HEK293T (cell line): ENCODE data around the gene BRPF1.

ENCODE experiments used
- ARNT ChIP-seq: fragments of 450-650 bp; IDR thresholded peaks from 2 replicates; pipeline ENCODE4 v1.6.1; 2017; ENCODE audit warnings: mild to moderate bottlenecking
- BHLHE40 ChIP-seq: fragments of 450-650 bp; IDR thresholded peaks from 2 replicates; pipeline ENCODE4 v1.6.1; 2016; ENCODE audit warnings: mild to moderate bottlenecking, moderate library complexity, borderline replicate concordance
- FOXA1 ChIP-seq: fragments of 450-650 bp; IDR thresholded peaks from 2 replicates; pipeline ENCODE4 v1.6.1; 2016; ENCODE audit warnings: mild to moderate bottlenecking
- FOXK2 ChIP-seq: fragments of 450-650 bp; IDR thresholded peaks from 2 replicates; pipeline ENCODE4 v1.6.1; 2016; ENCODE audit warnings: mild to moderate bottlenecking
- FOXM1 ChIP-seq: fragments of 450-650 bp; IDR thresholded peaks from 2 replicates; pipeline ENCODE4 v1.6.1; 2017; ENCODE audit warnings: mild to moderate bottlenecking, borderline replicate concordance
- HDGF ChIP-seq: fragments of 450-650 bp; IDR thresholded peaks from 2 replicates; pipeline ENCODE4 v1.6.1; 2017; ENCODE audit warnings: antibody characterized with exemption, borderline replicate concordance
- NFRKB ChIP-seq: fragments of 450-650 bp; IDR thresholded peaks from 2 replicates; pipeline ENCODE4 v1.6.1; 2016; ENCODE audit warnings: mild to moderate bottlenecking, moderate library complexity
- SP1 ChIP-seq: fragments of 450-650 bp; IDR thresholded peaks from 2 replicates; pipeline ENCODE4 v1.6.1; 2017
- TARDBP ChIP-seq: fragments of 450-650 bp; IDR thresholded peaks from 2 replicates; pipeline ENCODE4 v1.6.1; 2016

GRCh38 chr3:9700536-9700935, 31.0 kb upstream of the BRPF1 start:
- TF ChIP-seq ARNT (no peak), FOXM1 (no peak), TARDBP (no peak), FOXA1 (no peak), FOXK2 (no peak), BHLHE40 (no peak), SP1 (no peak), HDGF (no peak), NFRKB (no peak)
